Hematopoietic multipotent progenitor cell (in vitro differentiated cells): ENCODE results near the gene CCDC78. TPM values are rescaled to one million over a fixed set of nuclear protein-coding genes. Genes with fewer than 3 reads are reported as not detected.
A peak's percentile ranks its signal among the peaks of the same experiment; 100 is the strongest.

Experiments used
- DNase-seq, 3 donors: peaks; one replicate each; pipeline ENCODE4 v3.0.0-alpha.2; 2011 to 2015; ENCODE audit warnings: low read depth in 2 of 3, low spot score in 2 of 3
- total RNA-seq: library from RNA; depleted of rRNA; stranded (reverse); fragments of >200 nt; gene quantifications from one replicate; pipeline ENCODE4 v1.2.3, GENCODE V29; 2012

CCDC78 gene
- total RNA-seq, 1 donor = 2.7 TPM

- peak; percentile 70 to 83 (median 81) for DNase-seq
Measured at GRCh38 chr16:714558-715476, 11.4 kb downstream of the CCDC78 start, which contains the start of gene METRN. Gene METRN, plus strand, starts transcription at chr16:715118. Its CDS starts 172 bp downstream, at chr16:715290.

GRCh38 chr16:714079-714478 lies 12.2 kb downstream of the CCDC78 start:
- DNase-seq = no peak

- peak in 1 of 3 donors; percentile 54 for DNase-seq
Measured at GRCh38 chr16:712740-713250, 13.4 kb downstream of the CCDC78 start.

- peak; percentile 67 to 70 (median 68) for DNase-seq
Measured at GRCh38 chr16:711548-712320, 14.5 kb downstream of the CCDC78 start.

- no peak for DNase-seq
Measured at GRCh38 chr16:711084-711483, 15.2 kb downstream of the CCDC78 start.

- no peak for DNase-seq
Measured at GRCh38 chr16:710500-711075, 15.7 kb downstream of the CCDC78 start.

GRCh38 chr16:709566-710499 lies 16.4 kb downstream of the CCDC78 start:
- DNase-seq = no peak

- no peak for DNase-seq
Measured at GRCh38 chr16:708959-709358, 17.3 kb downstream of the CCDC78 start.

GRCh38 chr16:708019-708418 lies 18.2 kb downstream of the CCDC78 start:
- DNase-seq = no peak

- no peak for DNase-seq
Measured at GRCh38 chr16:707062-707538, 19.1 kb downstream of the CCDC78 start.

- DNase-seq = no peak
Measured at GRCh38 chr16:706189-707061, 19.8 kb downstream of the CCDC78 start.

- DNase-seq = no peak
Measured at GRCh38 chr16:705431-706188, 20.6 kb downstream of the CCDC78 start, which contains the start of gene FBXL16. Gene FBXL16, minus strand, starts transcription at chr16:705801. Its CDS starts 8,396 bp downstream, at chr16:697405.

- DNase-seq = no peak
Measured at GRCh38 chr16:704552-705380, 21.5 kb downstream of the CCDC78 start.

- DNase-seq = no peak
Measured at GRCh38 chr16:704047-704446, 22.2 kb downstream of the CCDC78 start.

- DNase-seq = no peak
Measured at GRCh38 chr16:703406-703805, 22.8 kb downstream of the CCDC78 start.

- no peak for DNase-seq
Measured at GRCh38 chr16:702341-702740, 23.9 kb downstream of the CCDC78 start.
